ENCODE measurements around the gene ADCY10. TPM values are rescaled to one million over a fixed set of nuclear protein-coding genes. Genes with fewer than 3 reads are reported as not detected.

Gene ADCY10
- total RNA-seq, 1 experiment from 2014 or later = 0.35 TPM

DNA sequence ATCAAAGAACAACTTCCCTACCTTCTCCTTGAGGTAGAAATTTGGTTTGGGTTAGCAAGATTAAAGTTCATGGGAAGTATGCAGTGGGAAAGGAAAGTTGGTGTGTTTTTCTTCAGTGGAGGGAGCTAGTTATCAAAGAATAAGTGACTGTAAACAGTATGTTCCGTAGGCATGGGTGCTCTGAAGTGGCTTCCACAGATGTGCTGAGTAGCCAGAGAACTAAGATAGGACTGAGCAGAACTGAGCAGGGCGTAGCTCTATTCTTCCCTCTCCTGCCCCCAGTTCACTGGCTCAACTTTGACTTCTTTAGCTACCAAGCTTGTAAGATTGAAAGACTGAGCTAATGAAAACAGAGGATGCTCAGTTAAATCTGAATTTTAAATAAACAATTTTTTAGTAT is 3.4 kb downstream of the ADCY10 start:
- H3K27me3 Mint-ChIP-seq (ENCODE audit: insufficient read depth, unreplicated experiment) = no peaks in the 10 kb centered on the region
- intact Hi-C loops (cut with micrococcal nuclease) = no loop called here
- POLR2A ChIA-PET = interaction anchor here (0.5 to 14.9 kb wide), 4 partner anchors 10 to 1601 kb away, joined by 3 to 175 read pairs (median 9); partner anchors contain the start of genes DCAF6 and MPC2
- DNase-seq (ENCODE audit: unreplicated experiment) = no peak
- H3K9me3 Mint-ChIP-seq (ENCODE audit: unreplicated experiment) = peaks cover 7% of the 10 kb centered on the region
- H3K4me1 Mint-ChIP-seq (ENCODE audit: insufficient read depth, unreplicated experiment) = peaks cover 12% of the 10 kb centered on the region
- H3K27ac Mint-ChIP-seq (ENCODE audit: low read depth, unreplicated experiment) = peak overlapping the region; percentile 67
- CTCF ChIA-PET = interaction anchor here (0.6 to 1.5 kb wide), 3 partner anchors 21 to 248 kb away, joined by 3 to 4 read pairs (median 3); no protein-coding TSS in a partner anchor
- no peak for TF ChIP-seq CTCF (IDR thresholded peaks at IDR 0.05; ENCODE audit: unreplicated experiment)
- peaks cover 14% of the 10 kb centered on the region for H3K36me3 Mint-ChIP-seq (ENCODE audit: insufficient read depth, unreplicated experiment)
- no TSS peak for BruUV-seq (replicated peaks)
- no peak overlapping the region for H3K4me3 Mint-ChIP-seq (ENCODE audit: unreplicated experiment)

DNA sequence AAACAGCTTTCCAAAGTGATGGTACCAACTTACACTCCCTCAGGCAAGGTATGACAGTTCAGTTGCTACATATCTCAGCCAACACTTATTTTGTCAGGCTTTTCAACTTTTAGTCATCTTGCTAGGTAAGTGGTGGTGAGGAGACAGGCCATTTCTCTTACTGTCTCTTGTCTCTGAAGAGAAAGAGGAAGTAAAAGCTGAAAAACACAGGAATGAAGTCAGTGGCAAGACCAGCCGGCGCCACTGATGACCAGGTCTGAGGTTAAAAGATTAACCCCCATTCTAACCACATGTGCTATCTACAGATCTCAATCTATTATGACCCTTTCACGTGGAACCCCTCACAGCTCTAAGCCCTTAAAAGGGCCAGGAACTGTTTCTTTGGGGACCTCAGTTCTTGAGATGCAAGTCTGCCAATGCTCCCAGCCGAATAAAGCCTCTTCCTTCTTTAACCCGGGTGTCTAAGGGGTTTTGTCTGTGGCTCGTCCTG is 4.2 kb downstream of the ADCY10 start:
- BruUV-seq (replicated peaks) = no TSS peak
- ChIA-PET POLR2A (interaction anchor here (0.7 to 14.9 kb wide), 3 partner anchors 11 to 25 kb away, joined by 4 to 175 read pairs (median 14); partner anchors contain the start of genes DCAF6 and MPC2), CTCF (interaction anchor here (1.5 kb wide), 1 partner anchor 22 kb away, joined by 4 read pairs; no protein-coding TSS in a partner anchor)
- Mint-ChIP-seq H3K4me3 (ENCODE audit: unreplicated experiment) (no peak overlapping the region), H3K36me3 (ENCODE audit: insufficient read depth, unreplicated experiment) (peaks cover 13% of the 10 kb centered on the region), H3K9me3 (ENCODE audit: unreplicated experiment) (peaks cover 7% of the 10 kb centered on the region), H3K27me3 (ENCODE audit: insufficient read depth, unreplicated experiment) (no peaks in the 10 kb centered on the region), H3K27ac (ENCODE audit: low read depth, unreplicated experiment) (no peak overlapping the region), H3K4me1 (ENCODE audit: insufficient read depth, unreplicated experiment) (peaks cover 12% of the 10 kb centered on the region)
- intact Hi-C loops (cut with micrococcal nuclease) = no loop called here
- DNase-seq (ENCODE audit: unreplicated experiment) = no peak
- no peak for TF ChIP-seq CTCF (IDR thresholded peaks at IDR 0.05; ENCODE audit: unreplicated experiment)

DNA sequence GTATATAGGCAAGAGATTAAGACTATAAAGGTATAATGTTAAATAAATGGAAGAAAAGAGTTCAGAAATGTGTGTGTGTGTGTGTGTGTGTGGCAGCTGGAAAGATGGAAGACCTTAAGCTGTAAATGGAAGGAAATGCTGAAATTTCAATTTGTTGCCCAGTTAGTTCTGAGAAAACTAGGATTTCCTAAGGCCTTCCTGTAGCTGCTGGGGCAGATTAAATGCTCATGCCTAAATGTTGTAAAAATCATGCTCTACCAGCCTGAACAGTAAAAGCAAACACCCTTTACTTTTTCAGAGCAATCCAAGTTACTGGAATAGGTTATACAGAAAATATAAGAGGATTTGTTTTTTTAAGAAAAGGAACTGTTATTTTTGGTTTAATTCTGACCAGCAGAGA is 8.3 kb downstream of the ADCY10 start:
- no peaks in the 10 kb centered on the region for H3K27me3 Mint-ChIP-seq (ENCODE audit: insufficient read depth, unreplicated experiment)
- POLR2A ChIA-PET = no interaction called here
- no peak overlapping the region for H3K4me3 Mint-ChIP-seq (ENCODE audit: unreplicated experiment)
- peaks cover 6% of the 10 kb centered on the region for H3K36me3 Mint-ChIP-seq (ENCODE audit: insufficient read depth, unreplicated experiment)
- no peak for DNase-seq (ENCODE audit: unreplicated experiment)
- no peak overlapping the region for H3K27ac Mint-ChIP-seq (ENCODE audit: low read depth, unreplicated experiment)
- CTCF ChIA-PET = interaction anchor here (0.9 kb wide), 1 partner anchor 12 kb away, joined by 3 read pairs; no protein-coding TSS in a partner anchor
- no peak for TF ChIP-seq CTCF (IDR thresholded peaks at IDR 0.05; ENCODE audit: unreplicated experiment)
- no TSS peak for BruUV-seq (replicated peaks)
- peaks cover under 1% of the 10 kb centered on the region for H3K4me1 Mint-ChIP-seq (ENCODE audit: insufficient read depth, unreplicated experiment)
- intact Hi-C loops (cut with micrococcal nuclease) = no loop called here
- peaks cover 7% of the 10 kb centered on the region for H3K9me3 Mint-ChIP-seq (ENCODE audit: unreplicated experiment)

DNA sequence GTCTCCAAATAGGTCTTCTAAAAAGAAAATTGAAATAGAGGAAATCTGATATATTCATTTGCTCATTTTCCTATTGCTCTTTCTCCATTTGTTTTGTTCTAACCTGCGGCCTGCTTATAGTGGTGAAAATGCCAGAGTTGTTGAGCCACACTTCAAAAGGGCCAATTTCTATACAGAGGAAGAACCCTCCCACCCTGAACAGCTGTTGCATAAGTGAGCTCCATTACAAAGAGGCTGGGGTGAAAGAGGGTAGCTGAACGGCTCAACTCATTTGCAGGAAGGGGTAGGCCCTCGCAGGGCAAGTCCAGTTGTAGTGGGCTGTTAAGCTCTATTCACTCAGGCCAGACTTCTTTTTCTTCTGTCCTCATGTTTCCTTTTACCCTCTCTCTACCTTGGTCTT is 8.8 kb downstream of the ADCY10 start:
- H3K36me3 Mint-ChIP-seq (ENCODE audit: insufficient read depth, unreplicated experiment) = peaks cover 2% of the 10 kb centered on the region
- H3K4me3 Mint-ChIP-seq (ENCODE audit: unreplicated experiment) = no peak overlapping the region
- H3K27me3 Mint-ChIP-seq (ENCODE audit: insufficient read depth, unreplicated experiment) = no peaks in the 10 kb centered on the region
- no peak for TF ChIP-seq CTCF (IDR thresholded peaks at IDR 0.05; ENCODE audit: unreplicated experiment)
- H3K4me1 Mint-ChIP-seq (ENCODE audit: insufficient read depth, unreplicated experiment) = no peaks in the 10 kb centered on the region
- intact Hi-C loops (cut with micrococcal nuclease) = no loop called here
- ChIA-PET CTCF (interaction anchor here (0.6 to 0.9 kb wide), 2 partner anchors 13 to 102 kb away, joined by 3 read pairs; no protein-coding TSS in a partner anchor), POLR2A (interaction anchor here (1.2 kb wide), 1 partner anchor 31 kb away, joined by 3 read pairs; the partner anchor contains the start of genes DCAF6 and MPC2)
- H3K9me3 Mint-ChIP-seq (ENCODE audit: unreplicated experiment) = peaks cover 5% of the 10 kb centered on the region
- no peak overlapping the region for H3K27ac Mint-ChIP-seq (ENCODE audit: low read depth, unreplicated experiment)
- BruUV-seq (replicated peaks) = no TSS peak
- DNase-seq (ENCODE audit: unreplicated experiment) = no peak
